Bronchial smooth muscle cell (primary cell): ENCODE results near the gene DLK2. TPM values are rescaled to one million over a fixed set of nuclear protein-coding genes. Genes with fewer than 3 reads are reported as not detected.

Source experiments
- total RNA-seq: library from RNA; depleted of rRNA; stranded (reverse); fragments of >200 nt; gene quantifications from 2 replicates; pipeline ENCODE4 v1.2.1, GENCODE V29; 2014

Gene DLK2
- total RNA-seq: 0.26 and 0.63 TPM in 2 replicates

GRCh38 chr6:43455531-43456428 is at the start of gene DLK2:
TSS of gene DLK2 (minus strand) at chr6:43455548. CDS start at chr6:43454825, 723 bp downstream.

GRCh38 chr6:43477235-43478007 is 22.1 kb upstream of the DLK2 start, which contains the start of gene TJAP1:
TSS of gene TJAP1 (plus strand) at chr6:43477570. CDS start at chr6:43499002, 21,432 bp downstream.

GRCh38 chr6:43427406-43428111 is 27.8 kb downstream of the DLK2 start, which contains the start of gene ABCC10:
TSS of gene ABCC10 (plus strand) at chr6:43427541. CDS start at chr6:43427979, 438 bp downstream.

Other genes starting within 250 kb of the DLK2 start
- gene DNPH1, start 226.1 kb downstream of the DLK2 start, total RNA-seq: 38.8 and 64.5 TPM in 2 replicates
- under 0.01 TPM in 1 of 2 replicates, not detected in the other for gene TTBK1, start 212.1 kb downstream of the DLK2 start, total RNA-seq
- not detected in 2 replicates for gene SLC22A7, start 157.3 kb downstream of the DLK2 start, total RNA-seq
- 0.77 TPM in 1 of 2 replicates, not detected in the other for gene CRIP3, start 146.7 kb downstream of the DLK2 start, total RNA-seq
- gene ZNF318, start 85.9 kb downstream of the DLK2 start, total RNA-seq: 3.9 and 4.1 TPM in 2 replicates
- 15.6 and 16.7 TPM in 2 replicates for gene ABCC10, start 28.0 kb downstream of the DLK2 start, total RNA-seq
- gene TJAP1, start 22.0 kb upstream of the DLK2 start, total RNA-seq: 8.0 TPM in 2 replicates
- gene LRRC73, start 54.8 kb upstream of the DLK2 start, total RNA-seq: 0.47 and 0.60 TPM in 2 replicates
- 137 and 172 TPM in 2 replicates for gene YIPF3, start 61.4 kb upstream of the DLK2 start, total RNA-seq
- 21.0 and 22.8 TPM in 2 replicates for gene POLR1C, start 61.5 kb upstream of the DLK2 start, total RNA-seq
- gene XPO5, start 120.5 kb upstream of the DLK2 start, total RNA-seq: 11.3 and 13.6 TPM in 2 replicates
- gene POLH, start 120.6 kb upstream of the DLK2 start, total RNA-seq: 19.1 and 23.3 TPM in 2 replicates
- gene GTPBP2, start 173.7 kb upstream of the DLK2 start, total RNA-seq: 38.6 and 55.8 TPM in 2 replicates
- 15.6 and 19.7 TPM in 2 replicates for gene MAD2L1BP, start 180.3 kb upstream of the DLK2 start, total RNA-seq
- 0.95 and 1.7 TPM in 2 replicates for gene RSPH9, start 189.5 kb upstream of the DLK2 start, total RNA-seq
- 36.1 and 37.5 TPM in 2 replicates for gene MRPS18A, start 232.2 kb upstream of the DLK2 start, total RNA-seq